GM19238 (cell line): Measurements from ENCODE around the gene UNC45B.
A peak's percentile ranks its signal among the peaks of the same experiment; 100 is the strongest.
"Not testable (repeated sequence)": the region's sequence is repeated elsewhere in the genome, so short reads cannot be mapped to it uniquely, and the experiment has no call there.

Source experiments
- DNase-seq: peaks from one replicate; pipeline ENCODE4 v3.0.0; 2011; ENCODE audit warnings: low spot score; ENCODE audit not compliant: insufficient read length

Gene UNC45B

DNA sequence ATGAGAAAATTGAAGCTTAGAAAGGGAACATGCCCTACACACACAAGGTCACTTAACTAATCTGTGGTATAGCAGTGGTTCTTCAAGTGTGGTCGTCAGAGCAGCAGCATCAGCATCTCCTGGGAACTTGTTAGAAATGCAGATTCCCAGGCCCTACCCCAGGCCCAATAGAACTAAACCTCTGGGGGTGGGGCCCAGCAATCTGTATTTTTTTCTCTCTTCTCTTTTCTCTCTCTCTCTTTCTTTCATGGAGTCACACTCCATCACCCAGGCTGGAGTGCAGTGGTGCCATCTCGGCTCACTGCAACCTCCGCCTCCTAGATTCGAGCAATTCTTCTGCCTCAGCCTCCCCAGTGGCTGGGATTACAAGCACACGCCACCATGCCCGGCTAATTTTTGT, 9.4 kb upstream of the UNC45B start:
- no peak for DNase-seq

DNA sequence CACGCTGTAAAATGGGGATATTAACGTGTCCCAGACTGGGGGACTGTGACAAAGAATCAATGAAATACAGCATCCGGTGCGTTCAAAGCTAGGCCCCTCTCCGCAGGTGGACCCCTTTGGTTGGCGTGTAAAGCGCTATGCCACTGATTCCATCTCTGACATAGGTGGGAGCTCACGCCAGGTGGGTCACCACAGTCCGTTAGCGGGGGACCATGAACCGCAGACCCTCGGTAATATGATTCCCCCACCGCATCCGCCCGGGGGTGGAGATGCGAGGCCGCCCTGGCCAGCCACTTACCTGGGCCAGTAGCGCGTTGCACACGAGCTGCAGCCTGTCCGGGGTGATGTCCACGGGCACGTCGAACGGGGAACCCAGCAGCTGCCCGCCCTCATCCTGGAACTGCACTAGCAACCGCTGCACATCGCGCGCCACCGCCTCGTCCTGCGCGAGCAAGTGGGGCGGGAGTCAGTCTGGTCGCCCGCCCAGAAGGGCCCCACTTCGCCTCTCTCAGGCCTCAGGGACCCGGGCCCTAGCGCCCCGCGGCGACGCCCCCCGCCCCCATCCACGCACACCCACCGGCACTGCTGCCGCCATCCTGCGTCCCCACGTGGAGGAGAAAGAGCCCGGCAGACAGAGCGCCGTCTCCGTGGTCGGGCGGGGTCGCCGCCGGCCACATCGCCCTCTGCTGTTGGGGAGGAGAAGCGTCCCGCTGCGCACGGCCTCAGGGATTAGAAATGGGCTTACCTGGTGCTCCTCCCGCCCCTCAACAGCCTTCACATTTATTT, 5.7 kb upstream of the UNC45B start, which contains the start of gene NLE1:
Gene NLE1, minus strand, starts transcription at position 623 of the 786 bp plus-strand sequence. Its CDS starts 28 bp downstream, at position 595.
- peak; percentile 92 for DNase-seq

DNA sequence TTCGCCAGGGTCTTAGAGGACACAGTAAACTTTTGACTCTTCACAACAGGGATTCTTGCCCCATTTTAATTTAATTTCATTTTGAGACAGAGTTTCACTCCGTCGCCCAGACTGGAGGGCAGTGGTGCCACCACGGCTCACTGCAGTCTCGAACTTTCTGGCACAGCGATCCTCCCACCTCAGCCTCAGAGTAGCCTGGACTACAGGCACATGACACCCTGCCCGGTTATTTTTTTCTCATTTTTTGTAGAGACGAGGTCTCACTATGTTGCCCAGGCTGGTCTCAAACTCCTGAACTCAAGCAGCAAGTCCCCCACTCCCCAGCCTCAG, 5.2 kb upstream of the UNC45B start:
- no peak for DNase-seq

DNA sequence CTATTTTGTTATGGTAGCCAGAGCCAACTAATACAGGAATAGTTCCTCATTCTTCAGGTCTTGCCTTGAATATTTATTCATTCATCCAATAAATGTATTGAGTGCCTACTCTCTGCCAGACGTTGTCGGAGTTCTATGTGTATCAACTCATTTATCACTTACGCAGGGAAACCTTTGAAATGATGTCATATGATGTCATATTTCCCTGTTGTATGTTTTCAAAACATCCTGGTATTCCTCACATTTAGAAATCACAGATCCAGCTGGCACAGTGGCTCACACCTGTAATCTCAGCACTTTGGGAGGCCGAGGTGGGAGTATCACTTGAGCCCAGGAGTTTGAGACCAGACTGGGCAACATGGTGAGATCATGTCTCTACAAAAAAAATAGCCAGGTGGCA, 2.8 kb upstream of the UNC45B start:
- DNase-seq = no peak

DNA sequence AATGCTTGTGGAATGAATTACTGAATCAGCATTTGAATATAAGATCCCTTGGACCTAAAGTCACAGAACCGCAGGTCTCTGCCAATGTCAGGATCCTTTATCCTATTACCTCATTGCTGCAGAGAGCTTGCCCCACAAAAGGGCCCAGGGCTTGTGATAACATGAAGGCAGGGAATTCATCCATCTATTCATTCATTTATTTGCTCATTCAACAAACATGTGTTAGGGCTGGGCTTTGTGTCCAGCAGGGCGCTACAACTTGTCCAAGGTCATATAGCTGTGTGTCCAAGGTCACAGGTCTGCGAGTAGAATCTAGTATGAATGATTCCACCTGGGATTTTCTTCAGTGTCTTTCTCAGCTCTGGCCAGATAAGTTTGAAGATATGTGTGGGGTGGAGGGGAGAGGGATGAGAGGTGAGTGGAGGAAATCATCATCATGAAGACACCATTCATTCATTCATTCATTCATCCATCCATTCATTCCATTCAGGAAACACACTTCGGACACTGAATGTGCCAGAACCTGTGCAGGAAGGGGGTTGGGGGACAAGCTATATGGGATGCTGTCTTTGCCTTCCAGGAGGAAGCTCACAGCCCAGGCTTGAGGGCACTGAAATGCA, 1.3 kb upstream of the UNC45B start:
- no peak for DNase-seq

DNA sequence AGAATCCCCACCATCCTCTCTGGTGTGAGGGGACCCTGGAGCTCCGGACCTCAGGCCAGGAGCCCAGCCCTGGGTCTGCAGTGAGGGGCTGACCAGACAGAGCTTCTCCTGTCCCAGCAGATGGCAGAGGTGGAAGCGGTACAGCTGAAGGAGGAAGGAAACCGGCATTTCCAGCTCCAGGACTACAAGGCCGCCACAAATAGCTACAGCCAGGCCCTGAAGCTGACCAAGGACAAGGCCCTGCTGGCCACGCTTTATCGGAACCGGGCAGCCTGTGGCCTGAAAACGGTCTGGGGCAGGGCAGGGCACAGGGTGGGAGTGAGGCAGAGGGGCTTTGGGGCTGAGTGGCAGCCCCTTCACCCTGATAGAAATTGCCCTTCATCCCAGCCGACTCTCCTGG, 527 bp downstream of the UNC45B start:
- no peak for DNase-seq

DNA sequence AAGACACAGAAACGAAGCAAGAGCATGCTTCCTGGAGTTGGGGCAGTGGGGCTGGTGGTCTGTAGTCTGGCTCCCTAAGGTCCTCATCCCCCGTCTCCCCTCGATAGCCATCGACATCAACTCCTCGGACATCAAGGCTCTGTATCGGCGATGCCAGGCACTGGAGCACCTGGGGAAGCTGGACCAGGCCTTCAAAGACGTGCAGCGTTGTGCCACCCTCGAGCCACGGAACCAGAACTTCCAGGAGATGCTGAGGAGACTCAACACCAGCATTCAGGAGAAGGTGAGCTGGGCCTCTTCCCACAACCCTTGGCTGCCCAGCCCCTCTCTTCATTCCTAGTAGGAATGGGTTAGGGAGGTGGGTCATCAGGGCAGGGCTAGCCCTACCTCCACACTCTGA, 2.3 kb downstream of the UNC45B start:
- DNase-seq = no peak

DNA sequence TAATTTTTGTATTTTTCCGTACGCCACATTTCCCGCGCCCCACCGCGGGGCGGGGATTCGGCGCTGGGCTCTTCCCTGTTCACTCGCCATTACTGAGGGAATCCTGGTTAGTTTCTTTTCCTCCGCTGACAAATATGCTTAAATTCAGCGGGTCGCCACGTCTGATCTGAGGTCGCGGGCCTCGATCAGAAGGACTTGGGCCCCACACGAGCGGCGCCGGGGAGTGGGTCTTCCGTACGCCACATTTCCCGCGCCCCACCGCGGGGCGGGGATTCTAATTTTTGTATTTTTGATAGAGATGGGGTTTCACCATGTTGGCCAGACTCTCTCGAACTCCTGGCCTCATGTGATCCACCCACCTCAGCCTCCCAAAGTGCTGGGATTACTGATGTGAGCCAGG, 3.5 kb downstream of the UNC45B start:
- DNase-seq = not testable (repeated sequence)

DNA sequence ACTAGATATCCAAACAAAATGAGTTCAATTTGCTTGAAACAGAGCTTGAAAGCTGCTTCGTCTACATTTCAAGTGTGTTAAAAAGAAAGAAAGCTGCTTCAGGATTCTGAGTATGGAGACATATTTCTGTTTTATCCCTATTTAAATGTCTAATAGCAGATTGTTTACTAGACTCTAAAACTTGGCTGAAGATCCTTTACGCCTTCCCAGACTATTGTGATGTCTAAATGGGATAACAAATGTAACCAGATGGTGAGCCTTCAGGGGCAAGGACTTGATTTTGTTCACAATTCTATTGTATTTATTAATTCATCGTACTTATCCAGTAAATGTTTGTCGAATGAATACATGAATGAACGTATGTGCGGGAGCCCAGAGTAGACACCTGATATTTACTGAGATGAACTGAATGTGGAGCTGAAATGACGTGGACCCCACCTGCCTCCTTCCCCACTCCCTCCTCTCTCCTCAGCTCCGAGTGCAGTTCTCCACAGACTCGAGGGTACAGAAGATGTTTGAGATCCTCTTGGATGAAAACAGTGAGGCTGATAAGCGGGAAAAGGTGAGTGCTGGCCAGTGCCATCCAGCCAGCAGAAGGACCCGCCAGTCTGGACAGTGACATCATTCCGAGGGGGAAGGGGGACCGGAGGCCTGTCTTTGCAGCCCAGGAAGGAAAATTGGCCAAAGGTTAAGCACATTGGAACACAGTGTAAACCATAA, 5.0 kb downstream of the UNC45B start:
- DNase-seq = no peak

DNA sequence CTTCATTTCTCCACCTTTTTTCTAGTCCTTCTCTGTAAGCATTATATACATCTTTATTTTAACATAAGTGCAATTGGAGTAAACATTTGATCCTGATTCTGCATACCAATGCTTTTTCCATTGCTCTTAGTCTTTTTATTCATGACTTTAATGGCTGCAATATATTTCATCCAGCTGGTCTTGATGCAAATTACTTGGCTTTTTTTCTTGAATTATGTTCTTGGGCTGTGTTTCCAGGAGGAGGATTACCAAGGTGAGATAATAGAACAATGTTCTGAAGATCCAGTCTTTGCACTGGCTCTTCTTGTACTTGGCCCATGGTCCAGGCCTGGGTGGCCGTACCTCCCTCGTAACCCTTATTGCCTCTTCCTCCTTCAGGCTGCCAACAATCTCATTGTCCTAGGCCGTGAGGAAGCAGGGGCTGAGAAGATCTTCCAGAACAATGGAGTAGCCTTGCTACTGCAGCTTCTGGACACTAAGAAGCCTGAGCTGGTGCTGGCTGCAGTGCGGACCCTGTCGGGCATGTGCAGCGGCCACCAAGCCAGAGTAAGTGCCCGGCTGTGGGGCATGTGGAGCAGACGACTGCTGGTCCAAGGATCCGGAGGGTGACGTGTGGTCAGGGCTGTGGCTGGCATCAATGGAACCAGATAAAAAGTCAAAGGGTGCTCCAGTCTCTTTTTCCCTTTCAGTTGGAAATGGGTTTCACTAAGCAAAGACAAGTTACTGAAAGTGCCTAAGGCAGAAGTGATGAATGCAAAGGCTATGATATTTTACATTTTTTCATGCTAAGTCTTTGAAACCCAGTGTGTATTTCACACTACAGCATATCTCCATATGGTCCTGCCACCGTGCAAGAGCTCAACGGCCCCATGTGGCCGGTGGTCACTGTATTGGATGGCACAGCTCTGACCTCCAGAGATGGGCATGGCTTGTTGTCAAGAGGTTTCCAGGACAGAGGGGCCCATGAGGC, 6.9 kb downstream of the UNC45B start:
- no peak for DNase-seq

DNA sequence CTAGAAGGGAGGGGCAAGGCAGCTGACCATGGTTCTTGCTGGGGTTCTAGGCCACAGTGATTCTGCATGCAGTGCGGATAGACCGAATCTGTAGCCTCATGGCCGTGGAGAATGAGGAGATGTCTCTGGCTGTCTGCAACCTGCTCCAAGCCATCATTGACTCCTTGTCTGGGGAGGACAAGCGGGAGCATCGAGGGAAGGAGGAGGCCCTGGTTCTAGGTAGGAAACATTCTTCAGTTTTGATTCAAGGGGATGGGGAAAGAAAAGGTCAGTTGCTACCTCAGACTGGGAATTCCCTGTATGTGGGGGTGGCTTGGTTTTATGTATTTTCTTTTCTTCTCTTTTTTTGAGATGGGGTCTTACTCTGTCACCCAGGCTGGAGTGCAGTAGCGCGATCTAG, 7.6 kb downstream of the UNC45B start:
- no peak for DNase-seq

DNA sequence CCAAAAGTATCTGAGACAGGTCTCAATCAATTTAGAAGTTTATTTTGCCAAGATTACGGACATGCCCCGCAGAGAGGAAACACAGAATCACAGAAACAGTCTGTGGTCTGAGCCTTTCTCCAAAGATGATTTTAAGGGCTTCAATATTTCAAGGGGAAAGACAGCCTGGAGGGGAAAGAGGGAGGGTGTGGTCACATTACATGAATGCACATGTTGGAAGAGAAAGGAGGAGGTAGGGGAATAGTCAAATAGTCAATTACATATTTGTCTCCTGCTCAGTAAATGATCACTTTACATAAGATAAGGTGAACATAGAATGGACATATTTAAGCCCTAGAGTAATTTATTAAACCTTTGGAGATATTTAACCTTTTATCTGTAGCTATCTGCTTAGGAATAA, 12.3 kb downstream of the UNC45B start:
- no peak for DNase-seq

DNA sequence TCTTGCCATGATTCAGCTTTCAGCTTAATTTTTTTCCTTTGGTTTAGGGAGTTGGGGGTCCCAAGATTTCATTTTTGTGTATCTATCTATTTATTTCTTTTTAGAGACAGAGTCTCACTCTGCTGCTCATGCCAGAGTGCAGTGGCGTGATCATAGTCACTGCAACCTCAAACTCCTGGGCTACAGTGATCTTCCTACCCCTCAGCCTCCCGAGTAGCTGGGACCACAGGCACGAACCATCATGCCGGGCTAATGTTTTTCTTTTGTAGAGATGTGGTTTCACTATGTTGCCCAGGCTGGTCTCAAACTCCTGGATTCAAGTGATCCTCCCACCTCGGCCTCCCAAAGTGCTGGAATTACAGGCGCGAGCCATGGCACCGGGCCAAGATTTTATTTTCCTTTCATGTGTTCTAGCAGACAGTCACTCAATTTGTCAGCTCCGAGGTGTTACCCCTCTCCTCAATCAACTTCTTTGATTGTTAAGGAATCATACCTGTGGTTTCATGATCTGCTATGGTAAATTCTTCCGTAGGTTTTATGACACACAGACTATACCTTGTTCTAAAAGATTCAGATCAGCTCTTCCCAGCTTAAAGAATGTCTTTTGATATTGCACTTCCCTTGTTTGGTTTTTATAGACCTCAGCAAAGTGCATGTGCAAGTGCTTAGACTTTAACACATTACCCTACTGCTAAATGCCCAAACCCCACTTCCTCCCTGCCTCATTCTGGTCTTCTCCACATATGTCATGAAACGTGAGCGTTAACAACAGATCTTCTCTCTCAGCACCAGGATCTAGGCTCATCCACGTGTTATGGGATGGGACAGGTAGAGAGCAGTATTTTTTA, 13.0 kb downstream of the UNC45B start:
- no peak for DNase-seq

DNA sequence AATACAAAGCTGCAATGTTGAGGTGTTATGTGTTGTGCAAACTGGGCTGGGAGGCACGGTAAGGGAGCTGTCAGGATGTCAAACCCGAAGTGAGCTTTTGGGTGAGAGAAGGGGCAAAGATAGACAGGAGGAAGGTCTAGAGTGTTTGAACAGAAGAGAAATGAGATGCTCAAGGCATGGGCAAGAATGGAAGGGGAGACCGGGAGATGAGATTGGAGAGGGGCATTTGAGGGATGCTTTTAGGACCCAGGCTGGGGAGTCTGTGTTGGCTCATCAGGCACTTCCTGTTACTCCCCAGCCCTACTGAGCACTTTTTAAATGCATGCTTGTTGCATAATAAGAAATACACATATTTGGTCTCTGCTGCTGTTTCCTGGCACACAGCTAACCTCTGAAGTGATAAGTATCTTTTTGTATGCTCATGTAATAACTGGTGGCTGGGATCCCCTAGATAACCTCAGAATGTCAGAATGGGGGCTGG, 13.7 kb downstream of the UNC45B start:
- DNase-seq = no peak

DNA sequence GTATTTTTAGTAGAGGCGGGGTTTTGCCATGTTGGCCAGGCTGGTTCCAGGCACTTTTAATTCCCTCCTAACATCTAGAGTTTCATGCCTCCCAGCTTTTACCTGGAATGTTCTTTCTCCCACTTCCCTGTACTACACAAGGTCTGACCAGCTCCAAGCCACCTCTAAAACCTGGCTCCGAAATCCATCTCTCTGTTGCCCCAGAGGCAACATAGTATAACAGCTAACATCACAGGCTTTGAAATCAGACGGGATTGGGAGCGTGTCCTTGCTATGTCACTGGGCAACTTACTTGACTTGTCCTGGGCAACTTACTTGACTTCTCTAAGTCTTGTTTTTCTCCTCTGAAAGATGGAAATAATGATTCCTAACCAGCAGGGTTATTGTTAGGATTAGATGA, 15.1 kb downstream of the UNC45B start:
- no peak for DNase-seq

DNA sequence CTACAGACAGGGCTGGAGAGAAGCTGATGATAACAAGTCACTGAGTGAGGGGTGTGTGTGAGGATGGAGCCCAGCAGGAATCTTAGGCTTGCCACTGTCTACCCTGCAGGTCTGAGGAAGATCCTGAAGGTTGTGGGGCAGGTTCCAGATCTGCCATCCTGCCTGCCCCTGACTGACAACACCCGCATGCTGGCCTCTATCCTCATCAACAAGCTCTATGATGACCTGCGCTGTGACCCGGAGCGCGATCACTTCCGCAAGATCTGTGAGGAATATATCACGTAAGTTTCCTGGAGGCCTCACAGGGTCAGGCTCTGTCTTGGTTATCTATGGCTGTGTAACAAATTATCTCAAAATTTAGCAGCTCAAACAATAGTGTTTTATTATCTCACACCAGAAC, 16.3 kb downstream of the UNC45B start:
- no peak for DNase-seq

DNA sequence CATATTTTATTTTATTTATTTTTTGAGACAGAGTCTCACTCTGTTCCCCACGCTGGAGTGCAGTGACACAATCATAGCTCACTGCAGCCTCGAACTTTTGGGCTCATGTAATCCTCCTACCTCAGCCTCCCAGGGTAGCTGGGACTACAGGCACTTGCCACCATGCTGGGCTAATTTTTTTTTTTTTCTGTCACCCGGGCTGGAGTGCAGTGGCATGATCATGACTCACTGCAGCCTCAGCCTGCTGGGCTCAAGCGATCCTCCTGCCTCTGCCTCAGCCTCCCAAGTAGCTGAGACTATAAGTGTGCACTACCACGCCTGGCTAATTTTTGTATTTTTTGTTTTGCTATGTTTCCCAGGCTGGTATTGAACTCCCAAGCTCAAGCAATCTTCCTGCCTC, 17.1 kb downstream of the UNC45B start:
- no peak for DNase-seq

DNA sequence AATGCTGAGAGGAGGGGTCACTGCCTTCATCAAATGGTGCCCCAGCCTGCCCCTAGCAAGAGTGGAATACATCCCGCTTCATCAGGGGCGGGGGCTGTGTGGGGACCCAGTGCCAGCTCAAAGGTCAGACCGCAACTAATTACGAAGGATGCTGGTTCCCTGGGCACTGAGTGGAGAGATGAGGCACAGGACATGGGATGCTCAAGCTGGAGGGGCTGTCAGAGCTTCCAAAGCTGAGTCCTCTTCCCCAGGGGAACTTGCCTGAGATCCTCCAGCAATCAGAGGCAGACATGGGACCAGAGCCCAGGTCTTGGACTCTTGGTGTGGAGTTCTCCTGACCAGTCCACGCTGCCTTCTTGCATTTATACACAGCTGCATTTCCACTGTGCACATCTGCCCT, 18.9 kb downstream of the UNC45B start:
- no peak for DNase-seq

DNA sequence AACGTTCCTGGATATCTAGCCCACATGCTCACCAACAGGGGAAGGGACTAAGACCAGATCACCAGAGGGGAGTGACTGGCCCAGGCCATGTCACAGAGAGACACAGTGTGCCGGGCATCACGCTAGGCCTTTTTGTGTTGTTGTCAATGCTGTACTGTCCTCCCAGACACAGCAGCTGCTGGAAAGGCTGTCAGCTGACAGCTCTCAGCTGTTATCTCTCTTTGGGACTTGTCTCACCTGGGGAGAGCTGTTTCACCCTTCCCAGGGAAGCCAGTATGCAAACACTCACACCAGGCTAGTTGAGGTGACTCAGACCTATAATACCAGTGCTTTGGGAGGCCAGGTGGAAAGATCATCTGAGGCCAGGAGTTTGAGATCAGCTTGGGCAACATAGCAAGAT, 19.4 kb downstream of the UNC45B start:
- DNase-seq = no peak

DNA sequence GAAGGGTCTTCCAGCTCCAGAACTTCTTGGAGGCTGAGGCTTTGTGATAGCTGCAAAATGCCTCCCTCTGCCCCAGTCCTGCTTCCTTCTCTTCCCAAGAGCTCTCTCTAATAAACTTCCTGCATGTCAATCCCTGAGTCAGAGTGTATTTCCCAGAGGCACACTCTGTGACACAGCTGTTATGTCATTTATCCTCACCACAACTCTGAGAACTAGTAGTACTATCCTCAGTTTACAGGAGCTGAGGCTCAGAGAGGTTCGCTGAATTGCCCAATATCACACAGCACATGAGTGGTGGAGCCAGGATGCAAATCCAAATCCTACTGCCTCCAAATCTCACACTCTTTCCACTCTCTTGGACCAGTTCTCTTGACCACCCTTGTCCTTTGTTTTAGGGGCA, 20.0 kb downstream of the UNC45B start:
- DNase-seq = no peak
